ENCODE measurements around the gene ASCC3. TPM values are rescaled to one million over a fixed set of nuclear protein-coding genes. Genes with fewer than 3 reads are reported as not detected.

Gene ASCC3
- total RNA-seq, 4 donors from 2014 or later, result 12.0 to 17.7 (median 14.7) TPM

GRCh38 chr6:100889351-100889750 lies 8.2 kb upstream of the ASCC3 start:
- TF ChIP-seq CTCF (IDR thresholded peaks at IDR 0.05 in 4 of 5, conservative IDR thresholded peaks at IDR 0.05 in 1 of 5), result no peak
- no peak for TF ChIP-seq POLR2A (IDR thresholded peaks at IDR 0.05)
- Histone ChIP-seq H3K4me1 (no peaks in the 10 kb centered on the region), H3K9me3 (no peaks in the 10 kb centered on the region), H3K4me3 (no peak overlapping the region), H3K36me3 (no peaks in the 10 kb centered on the region), H3K27me3 (no peaks in the 10 kb centered on the region), H3K27ac (no peak overlapping the region)
- no peak for ATAC-seq
- in situ Hi-C loops (cut with MboI; ENCODE audit: low sequenced_read_pairs in 4 of 4), result no loop called here
- intact Hi-C loops (cut with DNase I; ENCODE audit: low total_unique reads), result no loop called here
- no peak for DNase-seq

GRCh38 chr6:100886076-100886475 lies 4.9 kb upstream of the ASCC3 start:
- no peaks in the 10 kb centered on the region for H3K36me3 ChIP-seq

GRCh38 chr6:100883347-100883746 lies 2.2 kb upstream of the ASCC3 start:
- Histone ChIP-seq H3K27me3 (no peaks in the 10 kb centered on the region), H3K4me1 (peaks cover 13% of the 10 kb centered on the region in 2 donors), H3K36me3 (no peaks in the 10 kb centered on the region), H3K4me3 (no peak overlapping the region), H3K9me3 (no peaks in the 10 kb centered on the region), H3K27ac (no peak overlapping the region)
- DNase-seq, result no peak
- no peak for TF ChIP-seq POLR2A (IDR thresholded peaks at IDR 0.05)
- no peak for TF ChIP-seq CTCF (IDR thresholded peaks at IDR 0.05 in 4 of 5, conservative IDR thresholded peaks at IDR 0.05 in 1 of 5)
- intact Hi-C loops (cut with DNase I; ENCODE audit: low total_unique reads) (no loop called here), in situ Hi-C loops (cut with MboI; ENCODE audit: low sequenced_read_pairs in 4 of 4) (no loop called here)
- ATAC-seq, result no peak

More at GRCh38 chr6:100886076-100886475, 4.9 kb upstream of the ASCC3 start:
- intact Hi-C loops (cut with DNase I; ENCODE audit: low total_unique reads), result no loop called here
- Histone ChIP-seq H3K27me3 (no peaks in the 10 kb centered on the region), H3K4me1 (peaks cover 5% of the 10 kb centered on the region in 2 donors), H3K4me3 (no peak overlapping the region), H3K9me3 (no peaks in the 10 kb centered on the region), H3K27ac (no peak overlapping the region)
- ATAC-seq (no peak), DNase-seq (no peak)
- in situ Hi-C loops (cut with MboI; ENCODE audit: low sequenced_read_pairs in 4 of 4), result no loop called here
- TF ChIP-seq POLR2A (IDR thresholded peaks at IDR 0.05) (no peak), CTCF (IDR thresholded peaks at IDR 0.05 in 4 of 5, conservative IDR thresholded peaks at IDR 0.05 in 1 of 5) (no peak)

- Histone ChIP-seq H3K9me3 (no peaks in the 10 kb centered on the region), H3K27ac (peak overlapping the region; percentile 69 to 86 (median 84)), H3K4me3 (peak overlapping the region; percentile 67 to 87 (median 74)), H3K4me1 (peaks cover 13% of the 10 kb centered on the region in 2 donors), H3K27me3 (no peaks in the 10 kb centered on the region), H3K36me3 (no peaks in the 10 kb centered on the region)
- intact Hi-C loops (cut with DNase I; ENCODE audit: low total_unique reads) (no loop called here), in situ Hi-C loops (cut with MboI; ENCODE audit: low sequenced_read_pairs in 4 of 4) (no loop called here)
- ATAC-seq (peak in 1 of 2 donors; percentile 33), DNase-seq (no peak)
- TF ChIP-seq CTCF (IDR thresholded peaks at IDR 0.05 in 4 of 5, conservative IDR thresholded peaks at IDR 0.05 in 1 of 5), result no peak
- TF ChIP-seq POLR2A (IDR thresholded peaks at IDR 0.05), result no peak
Measured at GRCh38 chr6:100881707-100882040, 545 bp upstream of the ASCC3 start.

Measured in gastrocnemius medialis (tissue), 4 donors.